Measurements from ENCODE around the gene SLC22A2.

Gene SLC22A2

DNA sequence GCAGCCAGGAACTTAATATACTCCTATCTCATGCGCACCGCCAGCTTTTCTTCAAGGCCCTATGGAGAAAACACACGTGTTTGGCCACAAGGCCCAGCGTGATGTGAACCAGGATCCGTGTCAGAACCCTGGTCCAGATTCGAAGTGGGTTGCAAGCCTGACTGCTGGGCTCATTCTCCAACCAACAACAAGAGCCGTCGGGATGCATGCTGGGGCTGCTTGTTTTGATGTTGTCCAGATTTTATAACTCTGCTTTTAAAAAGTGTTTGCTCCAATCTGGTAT, 463 bp upstream of the SLC22A2 start:
- TF ChIP-seq TAF1 (IDR thresholded peaks at IDR 0.05; ENCODE audit: borderline replicate concordance, insufficient read depth, low read length) = no peak
- no peak for TF ChIP-seq FOXP2 (optimal IDR thresholded peaks at IDR 0.05; ENCODE audit: borderline replicate concordance, extremely low read depth, extremely low read length, insufficient read depth)
- TF ChIP-seq SIN3A (IDR thresholded peaks at IDR 0.05; ENCODE audit: borderline replicate concordance, insufficient read depth, low read length) = no peak
- no peak for TF ChIP-seq POLR2AphosphoS5 (IDR thresholded peaks at IDR 0.05; ENCODE audit: low read depth, low read length)
- TF ChIP-seq, protein P1, sequence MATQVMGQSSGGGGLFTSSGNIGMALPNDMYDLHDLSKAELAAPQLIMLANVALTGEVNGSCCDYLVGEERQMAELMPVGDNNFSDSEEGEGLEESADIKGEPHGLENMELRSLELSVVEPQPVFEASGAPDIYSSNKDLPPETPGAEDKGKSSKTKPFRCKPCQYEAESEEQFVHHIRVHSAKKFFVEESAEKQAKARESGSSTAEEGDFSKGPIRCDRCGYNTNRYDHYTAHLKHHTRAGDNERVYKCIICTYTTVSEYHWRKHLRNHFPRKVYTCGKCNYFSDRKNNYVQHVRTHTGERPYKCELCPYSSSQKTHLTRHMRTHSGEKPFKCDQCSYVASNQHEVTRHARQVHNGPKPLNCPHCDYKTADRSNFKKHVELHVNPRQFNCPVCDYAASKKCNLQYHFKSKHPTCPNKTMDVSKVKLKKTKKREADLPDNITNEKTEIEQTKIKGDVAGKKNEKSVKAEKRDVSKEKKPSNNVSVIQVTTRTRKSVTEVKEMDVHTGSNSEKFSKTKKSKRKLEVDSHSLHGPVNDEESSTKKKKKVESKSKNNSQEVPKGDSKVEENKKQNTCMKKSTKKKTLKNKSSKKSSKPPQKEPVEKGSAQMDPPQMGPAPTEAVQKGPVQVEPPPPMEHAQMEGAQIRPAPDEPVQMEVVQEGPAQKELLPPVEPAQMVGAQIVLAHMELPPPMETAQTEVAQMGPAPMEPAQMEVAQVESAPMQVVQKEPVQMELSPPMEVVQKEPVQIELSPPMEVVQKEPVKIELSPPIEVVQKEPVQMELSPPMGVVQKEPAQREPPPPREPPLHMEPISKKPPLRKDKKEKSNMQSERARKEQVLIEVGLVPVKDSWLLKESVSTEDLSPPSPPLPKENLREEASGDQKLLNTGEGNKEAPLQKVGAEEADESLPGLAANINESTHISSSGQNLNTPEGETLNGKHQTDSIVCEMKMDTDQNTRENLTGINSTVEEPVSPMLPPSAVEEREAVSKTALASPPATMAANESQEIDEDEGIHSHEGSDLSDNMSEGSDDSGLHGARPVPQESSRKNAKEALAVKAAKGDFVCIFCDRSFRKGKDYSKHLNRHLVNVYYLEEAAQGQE (IDR thresholded peaks at IDR 0.05; ENCODE audit: insufficient read depth in 1 of 2, low read depth in 2 of 2, low read length in 2 of 2) = no peak

DNA sequence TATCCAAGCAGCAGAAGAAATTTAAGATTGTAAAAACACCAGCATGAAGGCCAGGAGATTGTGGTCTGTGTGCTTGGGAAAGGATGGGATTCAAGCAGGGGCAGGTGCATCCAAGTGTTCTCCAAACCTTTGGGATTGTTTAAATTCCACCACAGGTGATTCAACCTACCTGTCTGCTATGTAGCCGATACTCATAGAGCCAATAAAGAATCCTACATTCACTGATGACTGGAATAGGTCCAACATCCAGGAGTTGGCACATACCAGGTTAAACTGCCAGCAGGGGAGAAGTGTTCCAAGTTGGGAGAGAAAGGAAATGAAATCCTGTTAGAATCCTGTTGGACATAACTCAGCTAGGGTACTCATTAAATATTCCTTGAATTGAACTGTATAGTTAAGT, 2.2 kb downstream of the SLC22A2 start:
- no peak for TF ChIP-seq TAF1 (IDR thresholded peaks at IDR 0.05; ENCODE audit: borderline replicate concordance, insufficient read depth, low read length)
- no peak for TF ChIP-seq POLR2AphosphoS5 (IDR thresholded peaks at IDR 0.05; ENCODE audit: low read depth, low read length)
- TF ChIP-seq SIN3A (IDR thresholded peaks at IDR 0.05; ENCODE audit: borderline replicate concordance, insufficient read depth, low read length) = no peak
- TF ChIP-seq, protein P1 (IDR thresholded peaks at IDR 0.05; ENCODE audit: insufficient read depth in 1 of 2, low read depth in 2 of 2, low read length in 2 of 2) = no peak
- TF ChIP-seq FOXP2 (optimal IDR thresholded peaks at IDR 0.05; ENCODE audit: borderline replicate concordance, extremely low read depth, extremely low read length, insufficient read depth) = no peak

DNA sequence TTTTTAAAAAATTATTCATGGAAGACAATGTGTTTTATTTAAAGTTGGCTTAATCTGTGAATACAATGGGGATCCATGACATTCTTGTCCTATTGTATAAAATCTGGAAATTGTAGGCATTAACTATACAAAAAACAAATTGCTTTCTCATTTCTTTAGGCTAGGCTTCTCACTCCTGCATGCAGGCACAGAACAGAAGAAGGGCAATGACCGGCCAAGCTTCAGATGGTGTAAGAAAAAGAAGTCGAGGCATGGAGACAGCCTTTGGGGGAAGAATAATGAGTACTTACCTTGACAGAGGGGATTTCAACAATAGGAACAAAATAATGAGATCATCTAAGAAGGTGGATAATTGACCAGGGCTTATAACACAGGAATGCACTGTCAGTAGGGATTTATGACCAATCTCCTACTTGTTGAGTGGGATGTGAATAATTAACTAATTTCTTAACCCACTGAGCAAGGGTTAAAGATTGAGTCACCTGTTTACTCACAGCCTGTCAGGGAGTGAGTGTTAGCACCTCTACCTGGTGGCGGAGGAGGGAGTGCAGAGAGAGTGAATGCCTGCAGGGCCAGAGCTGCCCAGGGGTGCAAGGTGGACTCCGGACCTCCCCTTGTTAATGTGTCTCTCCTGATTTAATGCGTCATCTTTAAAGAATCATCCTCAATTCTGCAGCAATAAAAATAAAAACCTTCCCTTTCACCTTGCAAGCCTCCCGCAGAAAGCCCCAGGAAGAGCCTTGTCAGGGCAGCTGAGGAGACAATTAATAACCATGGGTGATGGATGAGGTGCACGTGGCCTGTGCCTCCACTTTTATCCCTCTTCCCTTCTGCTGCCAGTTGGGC, 3.9 kb downstream of the SLC22A2 start:
- TF ChIP-seq POLR2AphosphoS5 (IDR thresholded peaks at IDR 0.05; ENCODE audit: low read depth, low read length) = no peak
- TF ChIP-seq, protein P1 (IDR thresholded peaks at IDR 0.05; ENCODE audit: insufficient read depth in 1 of 2, low read depth in 2 of 2, low read length in 2 of 2) = no peak
- TF ChIP-seq TAF1 (IDR thresholded peaks at IDR 0.05; ENCODE audit: borderline replicate concordance, insufficient read depth, low read length) = no peak
- TF ChIP-seq FOXP2 (optimal IDR thresholded peaks at IDR 0.05; ENCODE audit: borderline replicate concordance, extremely low read depth, extremely low read length, insufficient read depth) = no peak
- no peak for TF ChIP-seq SIN3A (IDR thresholded peaks at IDR 0.05; ENCODE audit: borderline replicate concordance, insufficient read depth, low read length)

DNA sequence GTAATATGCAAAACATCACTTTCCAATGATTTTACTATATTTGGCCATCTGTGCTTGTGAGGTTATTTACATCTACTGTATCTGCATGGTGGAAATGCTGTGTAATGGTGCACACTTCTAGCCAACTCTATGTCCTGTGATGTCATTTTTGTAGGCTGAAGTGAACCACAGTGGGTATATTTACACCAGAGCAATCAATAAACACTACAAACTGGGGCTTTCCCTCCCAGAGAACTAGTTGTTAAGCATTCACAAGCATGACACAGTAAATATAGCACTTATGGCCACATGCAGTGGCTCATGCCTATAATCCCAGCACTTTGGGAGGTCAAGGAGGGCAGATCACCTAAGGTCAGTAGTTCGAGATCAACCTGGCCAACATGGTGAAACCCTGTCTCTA, 4.9 kb downstream of the SLC22A2 start:
- TF ChIP-seq, protein P1 (IDR thresholded peaks at IDR 0.05; ENCODE audit: insufficient read depth in 1 of 2, low read depth in 2 of 2, low read length in 2 of 2) = no peak
- TF ChIP-seq POLR2AphosphoS5 (IDR thresholded peaks at IDR 0.05; ENCODE audit: low read depth, low read length) = no peak
- no peak for TF ChIP-seq TAF1 (IDR thresholded peaks at IDR 0.05; ENCODE audit: borderline replicate concordance, insufficient read depth, low read length)
- TF ChIP-seq FOXP2 (optimal IDR thresholded peaks at IDR 0.05; ENCODE audit: borderline replicate concordance, extremely low read depth, extremely low read length, insufficient read depth) = no peak
- no peak for TF ChIP-seq SIN3A (IDR thresholded peaks at IDR 0.05; ENCODE audit: borderline replicate concordance, insufficient read depth, low read length)
